Mammary microvascular endothelial cell (primary cell): ENCODE results near the gene IFT27. TPM values are rescaled to one million over a fixed set of nuclear protein-coding genes. Genes with fewer than 3 reads are reported as not detected.

Source experiments
- total RNA-seq: library from RNA; depleted of rRNA; stranded (reverse); fragments of >200 nt; gene quantifications from 2 replicates; pipeline ENCODE4 v1.2.3, GENCODE V29; 2015

The IFT27 gene
- 13.9 and 15.8 TPM in 2 replicates for total RNA-seq

GRCh38 chr22:36775964-36776669 lies at the start of gene IFT27:
TSS of gene IFT27 (minus strand) at chr22:36776119. CDS start at chr22:36775707, 412 bp downstream.

GRCh38 chr22:36816636-36817524 lies 41.0 kb upstream of the IFT27 start, which contains the start of gene PVALB:
TSS of gene PVALB (minus strand) at chr22:36817035. CDS start at chr22:36817005, 30 bp downstream.

Other genes with a start within 250 kb of the IFT27 start
- gene EIF3D, start 247.0 kb downstream of the IFT27 start, total RNA-seq, result 364 and 411 TPM in 2 replicates
- gene CACNG2, start 72.4 kb downstream of the IFT27 start, total RNA-seq, result not detected in 2 replicates
- gene PVALB, start 40.9 kb upstream of the IFT27 start, total RNA-seq, result not detected in 2 replicates
- gene NCF4, start 84.9 kb upstream of the IFT27 start, total RNA-seq, result not detected in 2 replicates
- gene CSF2RB, start 137.5 kb upstream of the IFT27 start, total RNA-seq, result 9.5 and 10.5 TPM in 2 replicates
- gene TST, start 243.3 kb upstream of the IFT27 start, total RNA-seq, result 36.4 and 40.8 TPM in 2 replicates
- 123 and 124 TPM in 2 replicates for gene MPST, start 243.6 kb upstream of the IFT27 start, total RNA-seq